ENCODE results near the gene ZNF654. TPM values are rescaled to one million over a fixed set of nuclear protein-coding genes. Genes with fewer than 3 reads are reported as not detected.

Gene ZNF654
- polyA plus RNA-seq (17.0 and 20.4 TPM in 2 replicates), polyA minus RNA-seq (45.5 and 49.8 TPM in 2 replicates)

GRCh38 chr3:88058581-88059379 lies at the start of gene ZNF654, which contains the start of gene CGGBP1:
Gene ZNF654, plus strand, starts transcription at chr3:88059255. Its CDS starts 65 bp downstream, at chr3:88059320.
Gene CGGBP1, minus strand, starts transcription at chr3:88059005. Its CDS starts 3,029 bp downstream, at chr3:88055976.
- Histone ChIP-seq H3K4me2 (ENCODE audit: low read length) (peak within 1 kb of the TSS; percentile 93), H3F3A (ENCODE audit: insufficient read depth, low read length, poor library complexity, severe bottlenecking) (peaks cover 4% of the 10 kb centered on the region), H4K20me1 (ENCODE audit: insufficient read depth) (no peaks in the 10 kb centered on the region), H3K36me3 (ENCODE audit: insufficient read depth, low read length) (peaks cover 16% of the 10 kb centered on the region), H3K27me3 (ENCODE audit: insufficient read depth, low read depth, low read length) (no peaks in the 10 kb centered on the region), H3K27ac (ENCODE audit: low read length) (peak within 1 kb of the TSS; percentile 87), H2AFZ (ENCODE audit: low read depth, low read length) (peak within 1 kb of the TSS; percentile 84), H3K9ac (ENCODE audit: low read length) (peak within 1 kb of the TSS; percentile 89), H3K9me3 (ENCODE audit: low read length) (no peaks in the 10 kb centered on the region), H3K4me3 (ENCODE audit: low read length) (peak within 1 kb of the TSS; percentile 83), H3K79me2 (replicated peaks; ENCODE audit: insufficient read depth, low read length) (peaks cover 62% of the 10 kb centered on the region), H3K9me2 (ENCODE audit: insufficient read depth, low read length) (no peaks in the 10 kb centered on the region)
- TF ChIP-seq CTCF (IDR thresholded peaks at IDR 0.05; ENCODE audit: poor library complexity, severe bottlenecking): peak; percentile 30
- TF ChIP-seq POLR2AphosphoS5 (IDR thresholded peaks at IDR 0.05): peak; percentile 89
- peak; percentile 7 for TF ChIP-seq SMC3 (conservative IDR thresholded peaks at IDR 0.05; ENCODE audit: poor library complexity)
- TF ChIP-seq EP300 (conservative IDR thresholded peaks at IDR 0.05; ENCODE audit: poor library complexity, severe bottlenecking): no peak
- TF ChIP-seq TAF1 (IDR thresholded peaks at IDR 0.05; ENCODE audit: low read depth): no peak
- peak; percentile 66 for TF ChIP-seq MXI1 (conservative IDR thresholded peaks at IDR 0.05; ENCODE audit: poor library complexity, severe bottlenecking)

GRCh38 chr3:88010810-88011209 lies 48.2 kb upstream of the ZNF654 start:
- no peaks in the 10 kb centered on the region for H3K79me2 ChIP-seq (replicated peaks; ENCODE audit: insufficient read depth, low read length)
- no peak for TF ChIP-seq CTCF (IDR thresholded peaks at IDR 0.05; ENCODE audit: poor library complexity, severe bottlenecking)
- TF ChIP-seq TAF1 (IDR thresholded peaks at IDR 0.05; ENCODE audit: low read depth): no peak
- TF ChIP-seq RAD21 (conservative IDR thresholded peaks at IDR 0.05): no peak
- TF ChIP-seq EZH2 (IDR thresholded peaks at IDR 0.05; ENCODE audit: borderline replicate concordance, insufficient read depth, low read length, poor library complexity, severe bottlenecking): no peak
- no peak for TF ChIP-seq EP300 (conservative IDR thresholded peaks at IDR 0.05; ENCODE audit: poor library complexity, severe bottlenecking)
- no peak for TF ChIP-seq SMC3 (conservative IDR thresholded peaks at IDR 0.05; ENCODE audit: poor library complexity)
- no peak for TF ChIP-seq REST (IDR thresholded peaks at IDR 0.05; ENCODE audit: borderline replicate concordance)
- TF ChIP-seq POLR2AphosphoS5 (IDR thresholded peaks at IDR 0.05): no peak
- TF ChIP-seq MXI1 (conservative IDR thresholded peaks at IDR 0.05; ENCODE audit: poor library complexity, severe bottlenecking): no peak
- no peak overlapping the region for H2AFZ ChIP-seq (ENCODE audit: low read depth, low read length)

More at GRCh38 chr3:88010810-88011209, 48.2 kb upstream of the ZNF654 start:
- no peak overlapping the region for H3K4me3 ChIP-seq (ENCODE audit: low read length)
- no peaks in the 10 kb centered on the region for H4K20me1 ChIP-seq (ENCODE audit: insufficient read depth)
- H3K9ac ChIP-seq (ENCODE audit: low read length): no peak overlapping the region
- H3K27ac ChIP-seq (ENCODE audit: low read length): no peak overlapping the region
- no peaks in the 10 kb centered on the region for H3K36me3 ChIP-seq (ENCODE audit: insufficient read depth, low read length)
- H3K27me3 ChIP-seq (ENCODE audit: insufficient read depth, low read depth, low read length): no peaks in the 10 kb centered on the region
- no peak overlapping the region for H3K4me2 ChIP-seq (ENCODE audit: low read length)
- no peaks in the 10 kb centered on the region for H3K9me2 ChIP-seq (ENCODE audit: insufficient read depth, low read length)
- no peaks in the 10 kb centered on the region for H3F3A ChIP-seq (ENCODE audit: insufficient read depth, low read length, poor library complexity, severe bottlenecking)
- H3K9me3 ChIP-seq (ENCODE audit: low read length): no peaks in the 10 kb centered on the region
